NCI-H2227 (cell line): Measurements from ENCODE around the gene ITGA1.
A peak's percentile ranks its signal among the peaks of the same experiment; 100 is the strongest.

Experiments used
- DNase-seq: peaks from one replicate; lab custom pipeline; 2025; ENCODE audit not compliant: unreplicated experiment; lab: John Stamatoyannopoulos, UW

The ITGA1 gene

DNA sequence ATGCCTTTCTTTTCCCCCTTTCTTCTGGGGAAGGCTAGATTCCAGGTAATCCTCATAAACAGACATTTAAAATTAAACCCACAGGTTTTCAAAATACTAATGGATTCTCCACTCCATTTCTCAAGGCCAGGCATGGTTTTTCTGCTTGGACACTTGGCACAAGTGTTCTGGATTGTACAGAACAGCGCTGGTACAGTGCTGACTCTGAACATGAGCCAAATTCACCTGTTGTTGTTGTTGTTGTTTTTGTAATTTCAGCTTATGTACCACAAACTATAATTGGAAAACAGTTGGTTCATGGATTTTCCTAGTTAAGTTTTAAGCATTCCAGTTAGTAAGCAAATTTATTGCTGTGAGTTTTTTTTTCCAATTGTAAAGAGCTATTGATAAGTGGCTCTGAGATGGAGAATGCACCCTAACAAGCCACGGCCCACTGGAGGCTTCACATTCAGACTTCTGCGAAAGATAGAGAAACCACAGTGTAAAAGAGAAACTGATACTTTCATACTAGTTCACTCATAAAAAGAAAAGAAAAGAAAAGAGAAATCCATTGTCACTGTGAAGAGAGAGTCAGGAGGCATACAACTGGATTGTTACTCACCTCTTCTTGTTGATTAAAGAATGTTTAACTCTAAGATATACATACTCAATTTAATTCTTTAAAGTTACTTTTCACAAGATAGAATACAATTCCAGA, 16.2 kb upstream of the ITGA1 start:
- no peak for DNase-seq

DNA sequence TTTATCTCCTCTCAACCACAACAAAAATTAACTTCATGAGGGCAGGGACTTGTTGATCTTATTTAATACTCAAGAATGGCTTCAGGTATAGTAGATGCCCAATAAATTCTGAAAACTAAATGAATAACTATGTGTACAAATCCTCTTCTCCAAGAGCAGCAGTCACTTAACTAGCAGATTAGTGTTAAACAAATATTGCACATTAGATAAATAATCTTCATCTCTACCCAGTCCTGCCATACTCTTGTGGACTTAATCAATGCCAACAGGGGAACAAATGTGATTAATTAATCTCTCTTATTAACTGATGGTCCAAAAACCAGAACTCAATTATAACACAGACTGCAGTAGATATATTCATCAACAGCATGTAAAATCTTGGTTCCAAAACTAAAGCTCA, 15.0 kb upstream of the ITGA1 start:
- DNase-seq, result no peak

DNA sequence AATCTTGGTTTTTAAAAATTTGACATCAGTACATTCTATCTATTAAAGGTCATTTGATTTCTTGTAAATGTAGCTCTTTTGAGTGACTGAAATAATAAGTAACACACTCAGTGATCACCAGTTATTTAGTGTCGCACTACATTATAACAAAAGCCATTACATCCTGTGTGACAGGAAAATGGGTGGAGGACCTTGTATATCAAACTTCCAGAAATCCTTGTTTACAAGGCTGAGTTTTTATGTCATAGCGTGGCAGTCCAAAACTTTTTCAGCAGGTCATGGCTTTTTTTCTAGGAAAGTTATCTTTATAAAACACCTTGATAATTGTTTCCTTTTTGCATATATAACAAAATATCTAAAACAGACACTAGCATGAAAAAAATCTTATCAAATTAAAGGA, 14.4 kb upstream of the ITGA1 start:
- DNase-seq, result no peak

DNA sequence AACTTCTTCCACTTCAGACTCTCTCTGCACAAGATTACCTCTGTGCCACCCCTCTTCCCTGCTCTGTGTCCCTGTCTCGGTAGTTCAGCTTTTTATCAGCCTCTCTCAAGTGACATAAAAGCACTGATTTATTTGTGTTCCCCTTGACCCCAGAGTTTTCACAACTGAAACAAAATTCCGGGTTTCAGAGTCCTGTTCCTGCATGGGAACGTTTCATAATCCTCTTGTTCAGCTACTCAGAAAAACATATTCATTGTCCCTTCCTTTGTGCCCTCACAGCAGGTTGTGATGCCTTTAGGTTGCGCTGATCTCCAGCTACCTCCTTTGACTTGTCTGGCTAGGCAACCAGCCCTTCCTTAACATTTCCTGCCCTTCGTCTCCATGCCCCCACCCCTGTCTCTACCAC, 13.7 kb upstream of the ITGA1 start:
- DNase-seq, result peak; percentile 35

DNA sequence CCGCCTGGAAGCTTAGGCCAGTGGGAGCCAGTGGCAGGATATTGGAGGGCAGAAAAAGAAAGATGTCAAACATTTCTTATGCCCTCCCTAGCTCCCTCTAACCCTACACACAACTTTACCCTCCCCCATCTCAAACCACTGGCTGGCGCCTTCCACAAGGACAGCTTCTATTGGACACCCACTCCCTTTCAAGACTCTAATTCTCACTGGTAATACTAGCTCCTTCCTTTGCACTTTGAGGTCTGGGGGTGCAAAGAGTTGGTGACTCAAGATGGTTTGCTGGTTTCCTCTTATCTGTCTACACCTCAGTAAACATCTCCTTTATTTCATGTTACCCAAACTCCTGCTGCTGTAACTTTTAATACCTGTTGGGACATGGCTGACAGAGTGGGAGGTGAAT, 11.6 kb upstream of the ITGA1 start:
- DNase-seq, result no peak

DNA sequence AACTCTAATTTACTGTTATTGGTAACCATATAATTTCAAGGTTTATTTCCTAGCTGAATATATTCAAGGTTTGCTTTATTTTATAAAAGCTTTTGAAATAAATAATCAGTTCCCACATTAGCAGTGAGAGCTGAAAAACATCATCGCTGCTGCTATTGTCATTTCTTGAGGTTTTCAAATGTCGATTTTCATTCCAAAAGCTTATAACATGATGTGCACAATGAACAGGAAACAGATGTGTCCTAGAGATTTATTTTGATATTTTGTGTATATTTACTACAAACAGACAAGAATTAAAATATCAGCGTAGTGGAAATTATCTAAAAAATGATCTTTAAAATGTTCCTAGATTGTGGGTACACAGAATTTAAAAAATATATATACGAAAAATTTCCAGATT, 10.5 kb upstream of the ITGA1 start:
- DNase-seq, result no peak

DNA sequence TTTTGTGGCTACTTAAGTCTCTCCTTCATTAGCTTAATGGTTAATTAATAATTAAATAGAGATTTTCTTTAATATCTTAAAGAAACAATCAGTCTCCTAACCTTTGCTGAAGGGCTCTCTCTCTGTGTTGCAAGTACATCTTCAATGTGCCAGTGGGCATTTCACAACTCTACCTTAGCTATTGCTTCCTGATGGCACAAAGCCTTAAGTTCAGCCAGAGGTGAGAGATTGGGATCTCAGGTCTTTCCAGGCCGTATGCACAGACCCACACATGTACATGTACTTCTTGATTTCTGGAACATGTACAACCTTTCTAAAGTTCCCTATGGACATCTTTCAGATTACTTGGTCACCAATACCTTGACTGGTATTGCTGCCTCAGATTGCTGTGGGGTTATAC, 8.9 kb upstream of the ITGA1 start:
- DNase-seq, result no peak

DNA sequence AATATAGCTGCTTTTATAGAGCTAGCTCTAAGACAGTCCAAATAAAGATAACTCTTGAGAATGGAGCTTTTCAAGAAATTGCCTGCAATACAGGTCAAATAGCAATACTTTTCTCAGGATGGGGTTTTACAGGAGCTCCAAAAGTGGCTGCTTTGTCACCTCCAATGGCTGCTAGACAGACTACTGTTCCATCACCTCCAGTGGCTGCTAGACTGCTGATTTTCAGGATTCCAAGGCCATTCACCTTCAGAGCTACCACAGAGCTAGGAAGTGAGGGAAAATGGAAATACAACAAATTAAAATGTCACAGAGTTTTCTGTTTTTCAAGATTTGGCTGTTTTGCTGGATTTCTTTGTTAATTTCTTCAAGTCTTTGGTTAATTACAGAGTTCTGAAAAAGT, 8.5 kb upstream of the ITGA1 start:
- DNase-seq, result no peak

DNA sequence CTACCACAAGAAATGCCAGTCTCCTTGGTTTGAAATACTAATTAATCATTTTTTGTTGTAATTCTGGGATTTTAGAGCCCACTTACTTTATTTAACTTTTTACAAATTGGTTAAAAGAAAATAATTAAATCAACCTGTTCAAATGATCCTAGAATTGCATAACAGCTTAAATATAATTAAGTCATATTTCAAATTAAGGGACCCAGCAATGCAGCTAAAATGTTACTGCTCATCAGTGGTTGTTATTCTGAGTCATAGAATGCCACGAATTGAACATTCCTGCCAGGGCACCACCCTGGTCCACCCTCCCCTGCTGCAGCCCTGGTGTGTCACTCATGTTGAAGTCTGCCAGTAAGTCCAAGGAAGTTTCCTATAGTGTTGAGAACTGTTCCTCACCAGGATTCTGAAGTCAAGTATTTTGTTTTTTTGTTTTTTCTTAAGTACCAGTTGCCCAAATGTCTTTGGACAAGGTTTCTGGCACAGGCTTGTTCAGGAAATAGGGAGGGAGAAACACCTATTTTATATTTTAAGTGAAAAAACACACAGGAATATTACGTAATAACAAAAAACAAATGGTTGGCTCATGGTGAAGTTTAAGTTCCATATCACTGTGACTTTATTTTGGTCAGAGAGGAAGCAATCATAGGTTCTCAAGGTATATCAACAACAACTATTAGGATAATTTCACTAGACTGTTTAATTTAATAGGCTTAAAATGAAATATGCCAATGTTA, 4.3 kb upstream of the ITGA1 start:
- peak; percentile 20 for DNase-seq

DNA sequence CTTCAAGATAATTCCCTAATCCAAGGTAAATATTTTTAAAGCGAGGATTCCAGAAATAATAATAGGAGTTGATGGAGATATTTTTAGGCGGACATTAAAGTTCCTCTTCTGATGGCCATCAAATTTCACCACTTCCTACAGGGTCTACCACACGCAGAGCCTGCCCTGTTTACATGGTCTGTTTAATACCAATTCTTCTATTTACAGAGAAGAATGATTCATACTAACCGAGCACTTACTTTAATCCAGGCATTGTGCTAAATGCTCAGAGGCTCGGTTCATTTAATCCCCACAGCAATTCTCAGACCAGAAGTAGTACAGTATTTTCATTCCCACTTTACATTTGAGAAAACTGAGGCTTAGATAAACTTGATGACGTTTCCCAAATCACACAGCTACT, 3.0 kb upstream of the ITGA1 start:
- DNase-seq, result no peak

DNA sequence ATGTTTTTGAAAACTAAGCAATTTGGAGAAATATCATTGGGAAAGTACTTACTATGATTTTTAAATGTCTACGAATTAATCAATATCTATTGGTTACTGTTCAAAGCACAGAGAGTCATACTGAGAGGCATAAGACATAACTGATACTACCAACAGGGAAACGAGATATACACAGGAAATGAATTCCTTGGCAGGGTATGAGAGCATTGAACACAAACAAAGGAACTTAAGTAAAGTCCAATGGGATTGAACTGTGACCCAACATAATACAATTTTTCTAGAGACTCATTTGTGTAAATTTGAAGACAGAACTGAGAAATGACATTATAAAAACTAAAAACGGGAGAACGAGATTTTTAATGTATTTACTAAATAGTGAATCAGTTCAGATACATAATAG, 1.3 kb upstream of the ITGA1 start:
- no peak for DNase-seq

DNA sequence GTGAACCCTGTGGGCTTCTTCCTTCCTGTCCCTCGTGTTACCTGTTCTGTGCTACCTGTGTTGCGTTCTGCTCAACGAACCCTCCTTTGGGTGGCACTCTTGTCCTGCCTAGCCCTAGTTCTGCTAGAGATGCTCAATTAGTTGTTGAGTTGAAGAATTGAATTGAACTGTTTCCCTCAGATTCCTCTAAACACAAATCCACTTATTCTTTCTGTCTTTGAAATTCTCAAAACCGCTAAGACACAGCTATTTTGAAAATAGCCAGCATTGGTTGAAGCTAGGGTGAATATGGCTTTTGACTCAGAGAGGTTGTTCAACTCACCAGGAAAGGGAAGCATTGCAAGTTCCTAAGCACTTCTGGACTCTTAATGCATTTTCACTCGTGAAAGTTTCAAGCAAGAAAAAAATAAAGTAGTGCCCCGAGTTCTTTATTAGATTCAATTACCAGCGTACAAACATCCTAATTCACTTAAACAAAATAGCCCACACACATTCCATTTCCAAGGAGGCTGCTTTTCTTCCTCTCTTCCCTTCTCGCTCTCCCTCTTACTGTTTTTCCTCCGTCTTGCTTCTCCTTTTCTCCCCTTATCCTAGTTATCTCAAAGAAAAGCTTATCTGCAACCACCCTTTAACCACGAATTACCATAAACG, 642 bp upstream of the ITGA1 start:
- DNase-seq, result no peak

DNA sequence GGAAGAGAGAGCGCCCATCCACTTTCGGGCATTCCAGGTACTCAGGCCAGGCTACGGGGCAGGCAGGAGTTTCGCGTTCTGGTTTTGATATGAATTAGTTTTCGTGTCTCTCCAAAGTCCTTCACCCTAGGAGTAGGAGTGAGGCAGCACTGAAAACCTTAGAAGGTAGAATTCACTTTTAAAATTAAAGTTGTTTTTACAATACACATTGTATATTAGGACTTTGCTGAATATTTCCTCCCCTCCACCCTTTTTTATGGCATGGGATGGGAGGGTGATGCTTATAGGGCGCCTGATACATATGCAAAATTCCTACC, 747 bp downstream of the ITGA1 start:
- DNase-seq, result no peak

DNA sequence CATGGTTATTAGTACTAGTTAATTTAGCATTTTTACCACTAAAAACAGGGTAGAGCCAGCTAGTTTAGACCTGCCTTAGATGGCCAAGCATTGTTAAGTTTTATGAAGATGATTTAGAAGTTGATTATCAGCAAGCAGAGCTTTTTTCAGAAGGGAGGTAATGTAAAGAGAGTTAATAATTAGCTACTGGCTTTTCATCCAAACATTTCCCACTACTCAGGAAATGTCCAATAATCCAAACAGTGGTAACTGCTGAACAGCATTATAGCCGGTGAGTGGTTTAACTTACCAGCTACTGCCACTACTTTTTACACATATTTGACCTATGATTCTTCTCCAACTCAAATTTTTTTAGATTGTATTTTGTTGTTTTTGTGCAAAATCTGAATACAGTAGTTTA, 1.7 kb downstream of the ITGA1 start:
- no peak for DNase-seq

DNA sequence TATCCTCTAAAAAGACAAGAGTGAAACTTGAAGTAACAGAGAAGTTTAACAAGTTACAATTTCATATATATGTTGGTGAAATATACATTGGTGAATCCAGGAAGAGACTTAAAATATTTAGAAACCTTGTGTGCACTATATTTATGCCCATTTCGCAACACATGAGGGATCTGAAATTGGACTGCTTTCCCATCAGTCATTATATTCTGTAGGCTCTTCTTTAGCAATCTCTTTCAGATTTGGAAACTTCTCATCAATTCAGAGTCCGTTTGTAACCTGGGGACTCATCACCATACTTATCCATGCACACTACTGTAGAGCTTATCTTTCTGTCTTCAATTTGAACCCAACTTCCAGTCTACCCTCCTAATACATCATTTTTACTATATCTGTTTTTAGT, 2.1 kb downstream of the ITGA1 start:
- no peak for DNase-seq

DNA sequence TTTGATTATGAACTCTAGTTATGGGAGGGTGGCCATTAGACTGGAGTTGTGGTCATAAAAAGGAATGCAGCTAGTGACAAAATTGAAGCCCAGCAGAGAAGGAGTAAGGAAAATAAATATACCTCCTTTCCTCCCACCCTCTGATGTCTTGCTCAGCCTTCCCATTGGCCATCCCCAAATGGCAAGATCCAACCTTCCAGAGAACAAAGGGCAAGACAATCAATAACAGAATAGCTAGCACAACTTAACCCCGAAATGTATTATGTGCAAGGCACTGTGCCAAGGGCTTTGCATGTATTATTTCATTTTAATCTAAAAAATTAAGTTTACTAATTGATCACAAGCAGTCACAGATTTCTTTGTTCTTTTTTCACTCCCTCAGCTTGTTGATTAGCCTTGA, 3.6 kb downstream of the ITGA1 start:
- DNase-seq, result no peak

DNA sequence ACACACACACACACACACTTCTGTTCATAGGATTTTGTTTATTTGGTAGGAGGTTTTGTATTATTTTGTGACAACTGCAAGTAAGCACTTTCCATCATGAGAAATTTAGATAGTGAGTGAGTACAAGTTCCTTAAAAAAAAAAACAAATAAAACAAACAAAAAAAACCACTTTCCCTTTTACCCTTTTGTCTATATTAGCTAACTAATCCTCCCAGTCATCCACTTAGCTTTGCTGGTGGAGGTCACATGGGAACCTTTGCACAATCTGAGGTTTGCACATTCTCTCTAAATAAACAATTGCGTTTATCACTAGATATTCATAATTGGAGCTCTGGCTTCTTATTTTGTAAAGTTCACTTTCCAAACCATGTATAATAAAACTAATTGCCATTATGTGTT, 6.8 kb downstream of the ITGA1 start:
- no peak for DNase-seq

DNA sequence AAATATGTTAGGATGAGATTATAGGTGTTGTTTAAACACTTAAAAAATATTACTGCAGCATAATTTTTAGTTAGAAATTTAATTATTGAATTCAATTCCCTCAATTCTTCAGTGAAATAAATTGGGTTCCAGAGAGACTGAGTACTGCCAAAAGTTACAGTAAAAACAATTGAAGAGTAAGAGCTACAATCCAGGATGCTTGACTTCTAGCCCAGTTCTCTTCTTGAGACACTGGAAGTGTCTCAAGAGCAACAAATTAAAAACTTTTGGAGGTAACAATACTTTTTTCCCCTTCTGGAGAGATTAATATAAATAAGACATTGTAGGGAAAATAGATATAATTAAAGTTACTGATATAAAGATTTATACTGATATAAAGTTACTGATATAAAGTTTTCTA, 8.3 kb downstream of the ITGA1 start:
- no peak for DNase-seq

DNA sequence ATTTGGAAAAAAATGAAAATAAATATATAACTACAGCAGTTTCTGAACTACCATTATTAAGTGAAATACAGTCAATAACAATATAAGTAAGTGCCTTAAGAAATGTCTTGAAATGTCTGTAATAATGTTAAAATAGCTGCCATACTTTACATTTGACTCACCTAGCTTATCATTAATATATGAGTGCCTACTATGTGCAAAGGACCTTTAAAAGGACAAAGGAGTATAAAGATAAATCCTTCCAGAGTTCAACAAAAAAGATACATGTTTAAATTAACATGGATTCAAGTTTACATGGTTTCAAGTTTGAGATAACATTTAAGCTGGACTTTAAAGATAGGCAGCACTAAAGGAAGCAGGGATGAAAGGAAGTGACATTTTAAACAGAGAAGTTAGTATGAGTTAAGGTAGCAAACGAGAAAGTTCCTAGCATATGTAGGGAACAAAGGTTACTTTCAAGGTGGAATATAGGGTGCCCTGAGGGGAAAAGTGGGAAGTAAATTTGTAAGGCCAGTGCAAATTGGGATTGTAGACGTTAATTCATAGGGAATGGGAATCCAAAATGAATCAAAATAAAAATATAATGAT, 8.9 kb downstream of the ITGA1 start:
- DNase-seq, result no peak

DNA sequence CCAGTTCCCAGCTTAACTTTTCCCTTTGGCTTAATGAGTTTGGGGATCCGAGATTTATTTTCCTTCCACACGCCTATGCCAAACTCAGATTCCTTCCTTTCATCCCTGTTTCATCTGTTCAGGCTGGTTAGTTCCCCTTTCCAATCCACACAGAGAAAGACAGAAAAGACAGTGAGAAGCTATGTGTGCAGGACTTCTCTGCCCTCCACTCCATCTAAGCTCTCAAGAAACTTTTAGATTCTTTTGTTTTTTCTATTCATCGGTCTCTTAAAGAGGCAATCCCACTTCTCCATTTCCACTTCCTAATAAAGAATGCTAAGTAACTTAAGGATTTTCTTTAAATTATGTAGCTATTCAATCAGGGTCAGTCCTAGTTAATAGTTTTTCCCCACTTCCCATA, 11.2 kb downstream of the ITGA1 start:
- no peak for DNase-seq

DNA sequence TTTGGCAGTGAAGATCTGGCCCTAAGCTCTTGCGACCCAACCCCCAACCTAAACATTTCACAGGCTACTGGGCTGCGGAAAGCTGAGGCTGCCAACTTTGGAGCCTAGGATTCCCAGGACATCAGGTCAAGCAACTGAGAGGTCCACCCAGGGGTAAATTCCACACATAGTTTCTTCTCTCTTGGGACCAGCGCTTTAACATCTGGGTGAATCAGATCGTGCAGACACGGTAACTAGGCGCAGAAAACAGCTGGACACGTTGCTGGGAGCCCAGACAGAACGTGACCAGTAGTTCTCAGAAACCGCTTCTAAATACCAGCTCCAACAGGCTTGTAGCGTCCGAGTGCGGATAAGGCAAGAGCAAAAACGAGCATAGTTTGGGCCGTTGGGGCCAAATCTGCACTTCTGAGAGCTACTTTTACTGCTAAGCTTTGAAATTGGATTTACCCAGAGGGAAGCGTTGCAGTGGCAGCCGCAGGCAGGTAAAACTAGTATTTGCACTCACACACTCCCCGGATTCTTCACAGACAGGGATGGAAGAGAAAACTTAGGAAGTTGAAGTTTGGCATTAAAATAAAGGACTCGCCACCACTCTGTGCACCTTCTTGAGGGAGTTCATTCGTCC, 11.8 kb downstream of the ITGA1 start:
- peak; percentile 1 for DNase-seq

DNA sequence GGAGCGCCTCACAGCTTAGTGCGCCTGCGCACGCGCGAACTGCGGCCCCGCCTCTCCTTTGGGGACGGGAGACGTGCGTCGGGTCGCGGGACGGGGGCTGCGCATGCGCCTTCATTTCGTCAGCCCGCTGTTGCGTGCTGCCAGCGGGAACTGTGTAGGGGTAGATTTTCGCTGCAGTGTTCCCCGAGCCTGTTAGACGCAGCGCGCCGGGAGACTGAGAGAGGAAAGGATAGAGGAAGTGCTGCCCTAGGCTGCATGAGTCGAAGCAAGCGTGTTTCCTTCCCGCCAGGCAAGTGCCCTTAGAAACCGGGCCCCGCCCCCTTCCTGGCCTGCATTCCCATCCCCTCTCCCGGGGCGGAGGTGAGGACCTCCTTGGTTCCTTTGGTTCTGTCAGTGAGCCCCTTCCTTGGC, 12.3 kb downstream of the ITGA1 start:
- peak; percentile 92 for DNase-seq
